GM23338 (cell line): ENCODE data around the gene DR1. TPM values are rescaled to one million over a fixed set of nuclear protein-coding genes. Genes with fewer than 3 reads are reported as not detected.

Experiments used
- ATAC-seq: fragments of 200-7000 bp; cut with Tn5 transposase; 3 replicates; pipeline ENCODE4 v1.9.1; 2020
- DNase-seq: peaks from one replicate; pipeline ENCODE4 v3.0.0-alpha.2; 2015; ENCODE audit warnings: low spot score
- H2AFZ ChIP-seq: fragments of 200-600 bp; sonication (generic); 2 replicates; pipeline ENCODE4 v1.8.0; 2016; ENCODE audit warnings: antibody characterized with exemption, mild to moderate bottlenecking, moderate library complexity
- H3F3A ChIP-seq: fragments of 200-600 bp; sonication (generic); replicated peaks from 2 replicates; pipeline ENCODE4 v1.8.0; 2017; ENCODE audit warnings: antibody characterized with exemption, mixed run types, low read depth
- H3K27ac ChIP-seq: fragments of 200-600 bp; sonication (generic); 2 replicates; pipeline ENCODE4 v1.6.1; 2016; ENCODE audit warnings: low read depth
- H3K27me3 ChIP-seq: fragments of 200-600 bp; sonication (generic); 2 replicates; pipeline ENCODE4 v1.8.0; 2016; ENCODE audit warnings: mild to moderate bottlenecking, mixed run types, moderate library complexity; ENCODE audit not compliant: insufficient read depth
- H3K36me3 ChIP-seq: fragments of 200-600 bp; sonication (generic); 2 replicates; pipeline ENCODE4 v1.8.0; 2016; ENCODE audit warnings: mild to moderate bottlenecking; ENCODE audit not compliant: insufficient read depth
- H3K4me1 ChIP-seq: fragments of 200-600 bp; sonication (generic); 2 replicates; pipeline ENCODE4 v1.8.0; 2016; ENCODE audit warnings: mild to moderate bottlenecking, moderate library complexity; ENCODE audit not compliant: insufficient read depth
- H3K4me2 ChIP-seq: fragments of 200-600 bp; sonication (generic); 2 replicates; pipeline ENCODE4 v1.7.1; 2017; ENCODE audit warnings: mixed run types
- H3K4me3 ChIP-seq: fragments of 200-600 bp; sonication (generic); 2 replicates; pipeline ENCODE4 v1.6.1; 2016; ENCODE audit warnings: mixed run types
- H3K79me2 ChIP-seq: fragments of 200-600 bp; sonication (generic); replicated peaks from 2 replicates; pipeline ENCODE4 v1.8.0; 2017; ENCODE audit warnings: mild to moderate bottlenecking; ENCODE audit not compliant: insufficient read depth
- H3K9me2 ChIP-seq: fragments of 200-600 bp; sonication (generic); 2 replicates; pipeline ENCODE4 v1.8.0; 2017; ENCODE audit not compliant: insufficient read depth
- H4K20me1 ChIP-seq: fragments of 200-600 bp; sonication (generic); replicated peaks from 2 replicates; pipeline ENCODE4 v1.8.0; 2017; ENCODE audit warnings: mild to moderate bottlenecking; ENCODE audit not compliant: insufficient read depth
- H3K27ac Mint-ChIP-seq: 2 replicates; pipeline ENCODE4 v1.8.0; 2020; ENCODE audit warnings: inconsistent platforms, mild to moderate bottlenecking, moderate library complexity, mixed read lengths
- H3K27me3 Mint-ChIP-seq: 3 replicates; pipeline ENCODE4 v1.8.0; 2022; ENCODE audit warnings: low read depth, mild to moderate bottlenecking, moderate library complexity, mixed read lengths, inconsistent platforms; ENCODE audit not compliant: insufficient read depth, poor library complexity
- H3K36me3 Mint-ChIP-seq: 3 replicates; pipeline ENCODE4 v1.8.0; 2021; ENCODE audit warnings: low read depth, mild to moderate bottlenecking, inconsistent platforms, moderate library complexity, mixed read lengths
- H3K4me1 Mint-ChIP-seq: 3 replicates; pipeline ENCODE4 v1.8.0; 2020; ENCODE audit warnings: mild to moderate bottlenecking, inconsistent platforms, mixed read lengths
- H3K4me3 Mint-ChIP-seq: 3 replicates; pipeline ENCODE4 v1.8.0; 2021; ENCODE audit warnings: moderate library complexity, mild to moderate bottlenecking, inconsistent platforms, mixed read lengths
- H3K9me3 Mint-ChIP-seq: 3 replicates; pipeline ENCODE4 v1.8.0; 2020; ENCODE audit warnings: moderate library complexity, mild to moderate bottlenecking, inconsistent platforms, mixed read lengths
- CREB1 ChIP-seq: fragments of 250-450 bp; sonication (Bioruptor Pico); IDR thresholded peaks from 2 replicates; pipeline ENCODE4 v1.5.0; 2020; ENCODE audit warnings: low read depth, mild to moderate bottlenecking, moderate library complexity
- ETS1 ChIP-seq: IDR thresholded peaks from 2 replicates; pipeline ENCODE4 v1.6.1; 2016; ENCODE audit warnings: antibody characterized with exemption
- JUNB ChIP-seq: IDR thresholded peaks from one replicate; pipeline ENCODE4 v1.6.1; 2016; ENCODE audit warnings: antibody characterized with exemption; ENCODE audit not compliant: unreplicated experiment
- POLR2AphosphoS5 ChIP-seq: IDR thresholded peaks from 2 replicates; pipeline ENCODE4 v1.6.1; 2016; ENCODE audit warnings: antibody characterized with exemption, low read depth
- ZNF462 ChIP-seq: fragments of 250-450 bp; sonication (Bioruptor Pico); IDR thresholded peaks from 2 replicates; pipeline ENCODE4 v1.5.0; 2020; ENCODE audit warnings: mild to moderate bottlenecking, moderate library complexity
- polyA plus RNA-seq: library from polyadenylated mRNA; unstranded; fragments of >200 nt; fragmentation: Nextera tagmentation; extraction: Ambion mirVana; gene quantifications from 2 replicates; pipeline ENCODE4 v1.2.1, GENCODE V29; 2016
- total RNA-seq: library from RNA; depleted of rRNA; stranded (reverse); fragments of >200 nt; shearing (Covaris generic); gene quantifications from 2 replicates; pipeline ENCODE4 v1.2.3, GENCODE V29; 2014

Gene DR1
- total and polyA plus RNA-seq, 2 experiments from 2014 or later: 20.9 to 61.2 TPM

GRCh38 chr1:93349231-93350135, 3.8 kb downstream of the DR1 start:
- Mint-ChIP-seq H3K9me3 (no peaks in the 10 kb centered on the region), H3K27ac (0 out of 2 replicates have a peak overlapping the region, but pooled peaks have one; percentile 14), H3K36me3 (peaks cover 9% of the 10 kb centered on the region), H3K4me1 (peaks cover 15% of the 10 kb centered on the region; the same call in 2 of the 3 replicates), H3K27me3 (peaks cover 9% of the 10 kb centered on the region), H3K4me3 (peak overlapping the region; percentile 90)
- H3K79me2 ChIP-seq: peaks cover 85% of the 10 kb centered on the region
- no peak for ATAC-seq
- no peak overlapping the region for H2AFZ ChIP-seq
- H3F3A ChIP-seq: peaks cover 6% of the 10 kb centered on the region
- H4K20me1 ChIP-seq: peaks cover 21% of the 10 kb centered on the region
- TF ChIP-seq ZNF462 (CRISPR knock-in tag): no peak
- no peak for TF ChIP-seq JUNB
- peaks cover 13% of the 10 kb centered on the region; the same call in 1 of the 2 replicates for H3K36me3 ChIP-seq
- no peak for DNase-seq
- no peaks in the 10 kb centered on the region for H3K27me3 ChIP-seq
- peak overlapping the region; percentile 83 for H3K4me2 ChIP-seq
- H3K4me3 ChIP-seq: peak overlapping the region; percentile 87
- H3K9me2 ChIP-seq: no peaks in the 10 kb centered on the region
- H3K4me1 ChIP-seq: peaks cover 19% of the 10 kb centered on the region
- H3K27ac ChIP-seq: no peak overlapping the region

- H3K36me3 ChIP-seq: peaks cover 20% of the 10 kb centered on the region
- no peak overlapping the region for H3K4me3 ChIP-seq
- Mint-ChIP-seq H3K4me3 (0 out of 3 replicates have a peak overlapping the region, but pooled peaks have one; percentile 2), H3K27me3 (peaks cover 7% of the 10 kb centered on the region), H3K4me1 (peaks cover 13% of the 10 kb centered on the region; the same call in 2 of the 3 replicates), H3K36me3 (peaks cover 16% of the 10 kb centered on the region), H3K9me3 (no peaks in the 10 kb centered on the region), H3K27ac (no peak overlapping the region)
- no peaks in the 10 kb centered on the region for H3K27me3 ChIP-seq
- no peak overlapping the region for H3K4me2 ChIP-seq
- H3K27ac ChIP-seq: no peak overlapping the region
- H2AFZ ChIP-seq: no peak overlapping the region
- no peaks in the 10 kb centered on the region for H3K9me2 ChIP-seq
- H3K4me1 ChIP-seq: peaks cover 19% of the 10 kb centered on the region
- H4K20me1 ChIP-seq: peaks cover 21% of the 10 kb centered on the region
- DNase-seq (no peak), ATAC-seq (no peak)
- peaks cover 94% of the 10 kb centered on the region for H3K79me2 ChIP-seq
- H3F3A ChIP-seq: peaks cover under 1% of the 10 kb centered on the region
- TF ChIP-seq ETS1: no peak
- no peak for TF ChIP-seq POLR2AphosphoS5
- no peak for TF ChIP-seq JUNB
- no peak for TF ChIP-seq CREB1 (CRISPR knock-in tag)
These were observed 4.6 kb downstream of the DR1 start for GRCh38 chr1:93350322-93350721.
